ENCODE results near the gene ZFAND3. TPM values are rescaled to one million over a fixed set of nuclear protein-coding genes. Genes with fewer than 3 reads are reported as not detected.

The ZFAND3 gene
- total RNA-seq, 1 donor from 2014 or later, result 31.2 TPM

- H3K4me1 ChIP-seq, result no peaks in the 10 kb centered on the region
These were observed 347.1 kb downstream of the ZFAND3 start for GRCh38 chr6:38166411-38167240.

DNA sequence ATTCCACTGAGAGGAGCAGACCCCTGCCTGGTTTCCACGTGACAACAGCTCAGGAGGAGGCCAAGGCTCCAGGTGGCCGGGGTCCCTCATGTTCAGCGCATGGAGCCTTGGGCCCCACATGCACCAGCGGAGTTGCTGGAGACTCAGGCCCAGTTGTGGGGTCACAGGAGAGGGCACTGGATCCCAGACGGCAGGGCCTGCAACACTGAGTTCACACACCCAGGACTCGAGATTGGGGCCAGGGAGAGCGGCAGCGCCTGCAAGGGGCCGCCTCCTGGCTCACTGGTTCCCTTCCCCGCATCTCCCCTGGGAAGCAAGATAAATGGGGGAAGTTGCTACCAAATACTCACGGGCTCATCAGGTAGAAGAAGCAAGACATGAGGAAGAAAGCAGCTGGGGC lies 348.1 kb downstream of the ZFAND3 start:
- no peaks in the 10 kb centered on the region for H3K4me1 ChIP-seq
- no peak overlapping the region for H3K27ac ChIP-seq
- intact Hi-C loops (cut with DNase I), result no loop called here
- H3K9me3 ChIP-seq, result no peaks in the 10 kb centered on the region
- DNase-seq (ENCODE audit: extremely low spot score in 2 of 2), result no peak
- TF ChIP-seq, protein P1, sequence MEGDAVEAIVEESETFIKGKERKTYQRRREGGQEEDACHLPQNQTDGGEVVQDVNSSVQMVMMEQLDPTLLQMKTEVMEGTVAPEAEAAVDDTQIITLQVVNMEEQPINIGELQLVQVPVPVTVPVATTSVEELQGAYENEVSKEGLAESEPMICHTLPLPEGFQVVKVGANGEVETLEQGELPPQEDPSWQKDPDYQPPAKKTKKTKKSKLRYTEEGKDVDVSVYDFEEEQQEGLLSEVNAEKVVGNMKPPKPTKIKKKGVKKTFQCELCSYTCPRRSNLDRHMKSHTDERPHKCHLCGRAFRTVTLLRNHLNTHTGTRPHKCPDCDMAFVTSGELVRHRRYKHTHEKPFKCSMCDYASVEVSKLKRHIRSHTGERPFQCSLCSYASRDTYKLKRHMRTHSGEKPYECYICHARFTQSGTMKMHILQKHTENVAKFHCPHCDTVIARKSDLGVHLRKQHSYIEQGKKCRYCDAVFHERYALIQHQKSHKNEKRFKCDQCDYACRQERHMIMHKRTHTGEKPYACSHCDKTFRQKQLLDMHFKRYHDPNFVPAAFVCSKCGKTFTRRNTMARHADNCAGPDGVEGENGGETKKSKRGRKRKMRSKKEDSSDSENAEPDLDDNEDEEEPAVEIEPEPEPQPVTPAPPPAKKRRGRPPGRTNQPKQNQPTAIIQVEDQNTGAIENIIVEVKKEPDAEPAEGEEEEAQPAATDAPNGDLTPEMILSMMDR (IDR thresholded peaks at IDR 0.05), result no peak
- TF ChIP-seq POLR2A (IDR thresholded peaks at IDR 0.05), result no peak
- no peak for TF ChIP-seq POLR2AphosphoS5 (IDR thresholded peaks at IDR 0.05; ENCODE audit: insufficient read depth in 1 of 2, low read depth in 1 of 2)
- no peaks in the 10 kb centered on the region for H3K36me3 ChIP-seq
- no peaks in the 10 kb centered on the region for H3K27me3 ChIP-seq
- H3K4me3 ChIP-seq, result no peak overlapping the region

More at GRCh38 chr6:38166411-38167240, 347.1 kb downstream of the ZFAND3 start:
- H3K27ac ChIP-seq, result no peak overlapping the region
- intact Hi-C loops (cut with DNase I), result no loop called here
- H3K27me3 ChIP-seq, result no peaks in the 10 kb centered on the region
- TF ChIP-seq, protein P1 (IDR thresholded peaks at IDR 0.05), result no peak
- no peak for DNase-seq (ENCODE audit: extremely low spot score in 2 of 2)
- H3K9me3 ChIP-seq, result no peaks in the 10 kb centered on the region
- H3K36me3 ChIP-seq, result no peaks in the 10 kb centered on the region
- no peak overlapping the region for H3K4me3 ChIP-seq

DNA sequence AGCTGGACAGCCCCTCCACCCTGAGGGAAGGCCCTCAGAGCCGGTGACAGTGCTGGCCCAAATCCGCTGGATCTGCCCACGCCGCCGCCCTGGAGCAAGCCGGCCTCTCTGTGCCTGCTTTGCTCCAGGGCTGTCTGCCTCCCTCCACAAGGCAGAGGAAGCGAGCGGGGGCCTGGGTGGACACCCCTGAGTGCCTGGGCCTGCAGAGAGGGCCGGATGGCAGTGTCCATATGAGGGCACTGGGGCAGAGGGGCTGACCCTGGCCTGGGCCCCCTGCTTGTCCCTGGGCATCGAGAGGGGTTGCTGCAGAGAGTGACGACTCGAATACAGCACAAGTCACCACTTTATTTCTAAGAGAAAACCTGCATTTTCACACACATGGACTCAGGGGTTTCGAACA lies 348.6 kb downstream of the ZFAND3 start:
- TF ChIP-seq POLR2AphosphoS5 (IDR thresholded peaks at IDR 0.05; ENCODE audit: insufficient read depth in 1 of 2, low read depth in 1 of 2) (no peak), POLR2A (IDR thresholded peaks at IDR 0.05) (no peak)
- TF ChIP-seq, protein P1 (IDR thresholded peaks at IDR 0.05), result no peak
- intact Hi-C loops (cut with DNase I), result no loop called here
- DNase-seq (ENCODE audit: extremely low spot score in 2 of 2), result no peak

DNA sequence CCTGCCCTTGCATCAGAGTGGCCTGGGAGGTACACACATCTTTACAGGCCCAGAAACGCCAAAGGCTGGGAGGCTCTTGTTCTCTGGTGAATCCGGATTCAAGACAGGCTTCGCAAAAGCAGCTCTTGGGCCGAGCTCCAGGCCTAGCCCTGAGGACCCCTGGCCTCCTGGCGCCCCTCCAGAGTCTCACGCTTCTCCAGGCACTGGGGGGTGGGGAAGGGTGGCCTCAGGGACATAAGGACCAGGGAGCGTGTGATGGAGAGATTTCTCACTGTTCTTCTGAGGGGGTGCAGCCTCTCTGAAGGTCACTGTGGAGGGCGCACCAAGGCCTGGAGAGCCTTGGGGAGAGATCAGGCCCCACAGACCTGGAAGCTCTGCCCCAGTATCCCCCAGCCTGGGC lies 349.2 kb downstream of the ZFAND3 start:
- no peaks in the 10 kb centered on the region for H3K9me3 ChIP-seq
- no peaks in the 10 kb centered on the region for H3K27me3 ChIP-seq
- intact Hi-C loops (cut with DNase I), result no loop called here
- TF ChIP-seq POLR2AphosphoS5 (IDR thresholded peaks at IDR 0.05; ENCODE audit: insufficient read depth in 1 of 2, low read depth in 1 of 2) (no peak), POLR2A (IDR thresholded peaks at IDR 0.05) (no peak)
- no peaks in the 10 kb centered on the region for H3K4me1 ChIP-seq
- H3K36me3 ChIP-seq, result no peaks in the 10 kb centered on the region
- no peak overlapping the region for H3K4me3 ChIP-seq
- H3K27ac ChIP-seq, result no peak overlapping the region
- DNase-seq (ENCODE audit: extremely low spot score in 2 of 2), result no peak

More for the DNA sequence above, 348.6 kb downstream of the ZFAND3 start:
- Histone ChIP-seq H3K27me3 (no peaks in the 10 kb centered on the region), H3K4me1 (no peaks in the 10 kb centered on the region), H3K9me3 (no peaks in the 10 kb centered on the region), H3K27ac (no peak overlapping the region), H3K4me3 (no peak overlapping the region), H3K36me3 (no peaks in the 10 kb centered on the region)

- H3K27me3 ChIP-seq, result no peaks in the 10 kb centered on the region
- H3K9me3 ChIP-seq, result no peaks in the 10 kb centered on the region
- H3K27ac ChIP-seq, result no peak overlapping the region
- H3K4me1 ChIP-seq, result no peaks in the 10 kb centered on the region
- intact Hi-C loops (cut with DNase I), result no loop called here
- no peak for TF ChIP-seq POLR2AphosphoS5 (IDR thresholded peaks at IDR 0.05; ENCODE audit: insufficient read depth in 1 of 2, low read depth in 1 of 2)
- no peak for TF ChIP-seq POLR2A (IDR thresholded peaks at IDR 0.05)
- TF ChIP-seq, protein P1 (IDR thresholded peaks at IDR 0.05), result no peak
- H3K36me3 ChIP-seq, result no peaks in the 10 kb centered on the region
- H3K4me3 ChIP-seq, result no peak overlapping the region
- DNase-seq (ENCODE audit: extremely low spot score in 2 of 2), result no peak
These were observed 349.9 kb downstream of the ZFAND3 start for GRCh38 chr6:38169221-38169976.
